ENCODE results near the gene GLT6D1.

GLT6D1 gene

GRCh38 chr9:135582966-135583687, 56.2 kb downstream of the GLT6D1 start:
- DNase-seq = no peak

GRCh38 chr9:135582541-135582940, 56.8 kb downstream of the GLT6D1 start:
- DNase-seq = no peak

GRCh38 chr9:135581636-135582426, 57.5 kb downstream of the GLT6D1 start:
- DNase-seq = no peak

- no peak for DNase-seq
These were observed 58.5 kb downstream of the GLT6D1 start for GRCh38 chr9:135580664-135581380.

GRCh38 chr9:135579889-135580660, 59.3 kb downstream of the GLT6D1 start:
- no peak for DNase-seq

GRCh38 chr9:135579356-135579755, 60.0 kb downstream of the GLT6D1 start:
- no peak for DNase-seq

GRCh38 chr9:135577256-135577655, 62.1 kb downstream of the GLT6D1 start:
- DNase-seq = no peak

- no peak for DNase-seq
These were observed 63.2 kb downstream of the GLT6D1 start for GRCh38 chr9:135575995-135576631.

GRCh38 chr9:135574943-135575342, 64.4 kb downstream of the GLT6D1 start:
- no peak for DNase-seq

GRCh38 chr9:135574331-135574730, 65.0 kb downstream of the GLT6D1 start:
- DNase-seq = no peak
